Motor neuron (in vitro differentiated cells): Measurements from ENCODE around the gene ADRA2B. TPM values are rescaled to one million over a fixed set of nuclear protein-coding genes. Genes with fewer than 3 reads are reported as not detected.
"Not testable (repeated sequence)": the region's sequence is repeated elsewhere in the genome, so short reads cannot be mapped to it uniquely, and the experiment has no call there.

Experiments
- ATAC-seq, 8 experiments: fragments of 200-7000 bp; cut with Tn5 transposase; replicated peaks in 6 of 8; 2 replicates each; pipeline ENCODE4 v1.8.0; 2021; ENCODE audit warnings: mild to moderate bottlenecking in 8 of 8, moderate library complexity in 8 of 8
- H3K27ac ChIP-seq, 2 donors: fragments of 250-450 bp; sonication (Bioruptor Pico); 2 replicates each; pipeline ENCODE4 v1.9.0; 2021; ENCODE audit warnings: antibody characterized with exemption in 2 of 2, mild to moderate bottlenecking in 2 of 2, moderate library complexity in 1 of 2
- H3K4me1 ChIP-seq, 2 donors: fragments of 250-450 bp; sonication (Bioruptor Pico); replicated peaks in 1 of 2; 2 replicates each; pipeline ENCODE4 v1.6.1; 2021; ENCODE audit warnings: antibody characterized with exemption in 2 of 2, mild to moderate bottlenecking in 2 of 2, moderate library complexity in 1 of 2
- H3K4me3 ChIP-seq, 5 donors: fragments of 250-450 bp; sonication (Bioruptor Pico); 2 replicates each; pipeline ENCODE4 v1.9.0; 2021; ENCODE audit warnings: antibody characterized with exemption in 5 of 5, mild to moderate bottlenecking in 5 of 5, moderate library complexity in 4 of 5
- whole genome bisulfite sequencing, 10 experiments: fragments of 450-650 bp; shearing (Covaris generic); methylation state at CpG; one replicate each; pipeline ENCODE4 v1.0.0; 2022; 5-methylcytosine and 5-hydroxymethylcytosine counted together
- in situ Hi-C, 9 experiments: fragments of 400-800 bp; cut with MboI; loops; one replicate each; pipeline ENCODE4 v1.15.0; 2021; ENCODE audit warnings: low sequenced_read_pairs in 9 of 9, low pct_unique_long_range_greater_than_20kb in 2 of 9; ENCODE audit not compliant: unreplicated experiment in 9 of 9
- total RNA-seq, 8 experiments: library from RNA; unstranded; fragments of 300-600 nt; gene quantifications; 2 replicates each; pipeline versions ENCODE4 v1.2.3 to v1.2.4, GENCODE V29; 2022

Gene ADRA2B
- total RNA-seq, 8 experiments from 2014 or later, result 0.09 to 0.81 (median 0.20) TPM; not detected in 1

DNA sequence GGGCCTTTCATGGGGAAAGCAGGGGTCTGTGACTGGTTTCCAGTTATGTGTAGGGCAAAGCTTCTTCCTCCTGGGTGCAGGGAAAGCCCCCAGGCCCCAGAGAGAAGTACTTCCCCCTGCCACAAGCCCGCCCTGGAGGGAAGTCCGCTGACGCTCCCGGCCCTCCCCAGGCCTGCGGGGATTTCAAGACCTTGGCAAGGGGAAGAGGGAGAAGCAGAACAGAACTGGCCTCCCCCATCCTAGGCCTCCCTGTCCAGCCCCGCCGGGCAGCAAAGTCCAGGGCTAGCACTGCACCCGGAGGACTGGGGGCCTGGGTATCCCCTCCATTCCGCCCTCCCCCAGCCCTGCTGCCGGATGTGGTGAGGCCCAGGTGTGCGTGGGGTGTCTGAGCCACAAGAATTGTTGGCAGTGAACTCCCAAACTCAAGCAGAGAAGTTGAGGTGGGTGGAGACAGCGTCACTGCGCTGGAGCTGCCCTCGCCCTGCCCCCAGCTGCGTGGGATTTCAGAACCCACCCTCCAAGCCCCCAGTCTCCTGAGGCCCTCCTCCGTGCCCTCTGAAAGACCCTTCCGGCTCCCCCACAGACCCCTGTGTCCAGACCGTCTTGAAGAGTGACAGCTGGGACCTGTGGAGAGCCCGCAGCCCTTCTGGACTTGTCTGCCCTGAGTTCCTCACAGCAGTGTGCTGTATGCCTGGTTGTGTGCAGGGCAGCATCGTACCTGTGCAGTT lies 29.9 kb upstream of the ADRA2B start:
- in situ Hi-C loops, result no loop called here
- Histone ChIP-seq H3K27ac (no peak overlapping the region), H3K4me1 (peaks cover 32 to 51% of the 10 kb centered on the region in 2 donors), H3K4me3 (no peak overlapping the region)
- no CpG with 5 or more reads among the region's 20 CpGs for WGBS, 10 experiments
- ATAC-seq, result no peak

DNA sequence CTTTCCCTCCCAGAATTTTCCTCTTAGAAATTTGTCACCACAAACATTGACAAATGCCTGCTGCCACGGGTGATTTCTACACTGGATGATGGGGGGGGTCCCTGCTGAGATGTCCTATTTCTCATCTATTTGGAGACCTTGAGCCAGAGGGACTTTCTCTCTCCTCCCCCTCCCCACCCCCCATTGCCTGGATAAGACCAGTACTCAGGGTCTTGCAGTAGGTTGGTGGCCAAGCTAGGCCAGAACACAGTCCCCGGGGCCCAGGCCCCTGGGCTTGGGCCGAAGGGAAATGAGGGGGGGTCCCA lies 29.4 kb upstream of the ADRA2B start:
- in situ Hi-C loops, result no loop called here
- ATAC-seq, result no peak
- H3K4me3 ChIP-seq, result no peak overlapping the region
- H3K4me1 ChIP-seq, result peaks cover 32 to 51% of the 10 kb centered on the region in 2 donors
- WGBS, 10 experiments, result 20 to 50% methylated on average over 1 to 2 of the region's 3 CpGs; no CpG with 5 or more reads in 8 of the 10 experiments
- H3K27ac ChIP-seq, result no peak overlapping the region

DNA sequence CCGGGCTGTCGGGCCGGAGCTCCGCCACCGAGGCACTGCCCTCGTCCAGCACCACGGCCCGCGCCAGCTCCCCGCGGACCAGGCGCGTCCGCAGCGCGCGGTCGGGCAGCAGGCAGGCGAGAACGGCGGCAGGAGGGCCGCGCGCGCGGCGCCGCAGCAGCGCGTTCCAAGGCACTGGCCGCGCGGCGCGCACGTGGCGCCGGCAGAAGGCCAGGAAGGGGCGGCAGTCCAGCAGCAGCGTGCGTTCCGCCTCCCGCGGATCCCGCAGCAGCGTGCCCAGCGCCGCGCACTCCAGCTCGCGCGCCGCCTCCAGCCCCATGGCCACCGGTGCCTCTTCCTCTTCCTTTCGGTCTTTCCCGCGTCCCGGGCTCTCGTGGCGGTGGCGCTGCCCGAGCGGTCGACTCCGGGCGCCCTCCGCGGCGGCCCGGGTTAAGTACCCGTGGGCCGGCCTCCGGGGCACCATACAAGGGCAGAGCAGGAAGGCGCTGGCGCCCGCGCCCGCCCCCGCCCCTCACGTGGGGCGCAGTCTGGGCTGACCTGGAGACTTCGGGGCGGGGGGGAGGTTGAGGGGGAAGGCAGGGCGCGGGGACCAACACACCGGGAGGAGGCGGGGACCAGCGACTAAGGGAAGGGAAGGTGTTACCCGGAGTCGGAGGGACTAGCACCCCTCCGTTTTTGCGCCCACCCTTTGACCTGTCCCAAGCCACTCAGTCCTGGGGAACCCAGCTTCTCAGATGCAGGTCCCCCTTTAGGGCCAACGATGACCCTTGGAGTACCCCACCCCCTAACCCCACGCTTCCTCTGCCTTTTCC lies 28.9 kb upstream of the ADRA2B start, which contains the start of gene DUSP2:
Gene DUSP2, minus strand, starts transcription at position 405 of the 812 bp plus-strand sequence. Its CDS starts 86 bp downstream, at position 319.
- peak; percentile 3 to 88 (median 13) for ATAC-seq
- in situ Hi-C loops, result no loop called here
- Histone ChIP-seq H3K4me1 (peaks cover 32 to 51% of the 10 kb centered on the region in 2 donors), H3K27ac (no peak within 1 kb of the TSS), H3K4me3 (peak within 1 kb of the TSS; percentile 10 to 29 (median 23))
- WGBS, 10 experiments, result 0 to 100% (median 5%) methylated on average over 1 to 39 of the region's 94 CpGs; no CpG with 5 or more reads in 6 of the 10 experiments

DNA sequence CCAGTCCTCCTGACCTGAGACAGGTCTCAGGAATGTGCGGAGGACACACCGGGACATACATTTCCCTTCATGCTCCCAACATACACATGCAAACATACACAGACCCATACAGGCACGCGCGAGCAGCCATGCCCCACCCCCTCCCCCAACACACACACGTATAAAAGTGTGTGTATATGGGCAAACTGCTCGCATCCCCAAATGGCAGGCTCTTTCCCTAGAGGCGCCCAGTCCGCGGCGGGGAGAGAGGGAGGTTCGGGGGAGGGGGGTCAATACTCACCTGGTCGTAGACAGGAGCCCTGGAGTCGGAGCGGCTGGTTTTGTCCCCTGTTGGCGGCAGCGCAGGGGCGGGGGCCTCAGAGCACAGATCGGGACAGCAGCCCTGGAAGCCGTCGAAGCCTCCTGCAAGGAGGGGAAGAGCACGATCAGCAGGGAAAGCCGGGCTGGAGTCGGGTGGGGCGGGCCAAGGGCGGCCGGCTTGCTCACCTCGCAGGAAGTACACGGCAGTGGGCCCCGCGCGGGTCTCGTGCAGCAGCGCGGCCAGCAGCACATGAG lies 28.2 kb upstream of the ADRA2B start:
- peak overlapping the region; percentile 10 to 29 (median 23) for H3K4me3 ChIP-seq
- ATAC-seq, result no peak
- 0 to 76% methylated on average over 3 to 4 of the region's 35 CpGs; no CpG with 5 or more reads in 8 of the 10 experiments for WGBS, 10 experiments
- in situ Hi-C loops, result no loop called here
- no peak overlapping the region for H3K27ac ChIP-seq
- peaks cover 32 to 51% of the 10 kb centered on the region in 2 donors for H3K4me1 ChIP-seq

DNA sequence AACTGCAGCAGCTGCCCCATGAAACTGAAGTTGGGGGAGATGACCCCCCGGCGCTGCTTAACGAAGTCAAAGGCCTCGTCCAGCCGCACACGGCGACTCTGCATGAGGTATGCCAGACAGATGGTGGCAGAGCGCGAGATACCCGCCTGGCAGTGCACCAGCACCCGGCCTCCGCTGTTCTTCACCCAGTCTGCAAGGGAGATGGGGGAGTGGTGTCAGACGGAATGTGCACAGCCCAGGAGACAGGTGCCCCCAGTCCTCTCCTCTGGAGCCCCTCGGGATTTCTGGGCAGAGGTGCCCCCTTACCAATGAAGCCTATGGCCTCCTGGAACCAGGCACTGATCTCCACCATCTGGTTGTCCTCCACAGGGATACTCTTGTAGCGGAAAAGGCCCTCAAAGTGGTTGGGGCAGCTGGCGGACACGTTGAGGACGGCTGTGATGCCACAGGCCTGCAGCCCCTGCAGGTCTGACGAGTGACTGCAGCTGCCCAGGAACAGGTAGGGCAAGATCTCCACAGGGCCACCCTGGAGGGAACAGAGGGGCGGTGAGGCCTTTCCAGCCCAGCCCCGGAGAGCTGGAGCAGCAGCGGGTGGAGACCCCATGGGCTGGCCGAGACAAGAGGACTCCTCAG lies 27.6 kb upstream of the ADRA2B start:
- H3K4me1 ChIP-seq, result peaks cover 27 to 46% of the 10 kb centered on the region in 2 donors
- no peak overlapping the region for H3K27ac ChIP-seq
- H3K4me3 ChIP-seq, result no peak overlapping the region
- 90 to 100% (median 95%) methylated on average over 2 to 11 of the region's 23 CpGs; no CpG with 5 or more reads in 6 of the 10 experiments for WGBS, 10 experiments
- in situ Hi-C loops, result no loop called here
- peak in 1 of 8 experiments; percentile 4 for ATAC-seq

DNA sequence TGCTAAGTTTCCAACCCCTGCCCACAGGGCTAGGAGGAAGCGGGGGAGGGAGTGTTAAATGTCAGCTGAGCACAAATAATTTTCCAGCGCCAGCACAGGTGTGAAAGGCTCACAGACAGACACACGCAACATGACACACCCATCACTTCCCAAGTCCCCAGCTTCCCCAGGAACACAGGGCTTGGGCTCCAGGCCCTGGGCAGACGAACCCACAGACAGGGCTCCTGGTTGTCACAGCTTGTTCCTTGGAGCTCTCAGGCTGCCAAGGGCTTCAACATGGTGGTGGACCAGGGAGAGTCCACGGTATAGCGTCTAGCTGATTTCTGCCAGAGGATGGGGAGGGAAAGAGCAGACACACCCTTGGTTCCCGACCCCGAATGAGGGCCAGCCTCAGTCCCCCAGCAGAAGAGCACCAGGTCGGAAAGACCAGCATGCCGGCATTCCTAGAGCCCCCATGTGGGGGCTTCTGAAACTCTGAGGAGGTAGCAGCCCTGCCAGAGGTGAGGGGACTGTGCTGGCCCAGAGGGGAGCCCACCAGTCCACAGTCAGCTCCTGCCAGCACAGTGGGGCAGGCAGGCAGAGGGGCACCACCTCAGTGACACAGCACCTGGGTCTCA lies 27.0 kb upstream of the ADRA2B start:
- H3K27ac ChIP-seq, result no peak overlapping the region
- WGBS, 10 experiments, result 40 to 96% (median 93%) methylated on average over 1 to 5 of the region's 10 CpGs; no CpG with 5 or more reads in 4 of the 10 experiments
- in situ Hi-C loops, result no loop called here
- no peak overlapping the region for H3K4me3 ChIP-seq
- no peak for ATAC-seq
- H3K4me1 ChIP-seq, result peaks cover 21 to 40% of the 10 kb centered on the region in 2 donors

DNA sequence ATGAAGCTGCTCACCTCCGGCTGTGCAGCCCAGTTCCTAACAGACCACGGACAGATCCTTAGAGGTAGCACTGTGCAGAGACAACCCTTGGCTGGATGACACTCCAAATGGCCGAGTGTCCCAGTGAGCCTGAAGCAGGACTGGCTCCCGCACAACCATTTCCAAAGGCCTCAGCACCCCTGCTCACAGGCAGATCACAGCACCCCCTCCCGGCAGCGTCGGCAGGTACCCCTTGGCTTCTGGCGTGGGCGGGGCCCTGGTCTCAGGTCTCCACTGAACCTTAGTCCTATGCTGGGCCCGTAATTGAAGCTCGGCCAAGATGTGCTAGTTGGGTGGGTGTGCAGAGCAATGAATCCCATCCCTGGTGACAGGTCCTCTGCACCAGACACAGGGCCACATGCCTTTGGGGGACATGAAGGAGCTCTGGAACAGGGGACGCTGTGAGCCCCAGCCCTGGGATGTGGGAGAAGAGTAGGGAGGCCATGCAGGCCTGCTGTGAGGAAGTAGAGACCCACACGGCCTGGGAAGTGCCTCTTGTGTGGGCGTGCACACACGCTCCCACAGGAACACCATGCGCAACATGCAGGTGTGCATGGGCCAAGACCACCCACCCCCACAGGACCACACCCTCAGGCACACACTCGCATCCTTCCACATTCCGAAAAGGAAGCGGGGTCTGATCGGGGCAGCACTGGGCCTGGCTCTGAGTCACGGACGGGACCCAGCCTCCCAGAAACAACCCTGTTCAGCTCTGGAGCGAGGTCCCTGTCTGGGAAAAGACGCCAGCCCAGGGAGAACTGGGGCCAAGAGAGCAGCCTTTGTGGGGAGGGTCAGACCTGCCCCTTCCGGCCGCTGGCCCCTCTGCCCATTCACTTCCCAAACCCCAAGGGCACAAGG lies 26.1 kb upstream of the ADRA2B start:
- no peak for ATAC-seq
- H3K27ac ChIP-seq, result no peak overlapping the region
- no peak overlapping the region for H3K4me3 ChIP-seq
- H3K4me1 ChIP-seq, result peaks cover 12 to 31% of the 10 kb centered on the region in 2 donors
- WGBS, 10 experiments, result 60 to 95% (median 88%) methylated on average over 1 to 4 of the region's 26 CpGs; no CpG with 5 or more reads in 4 of the 10 experiments
- in situ Hi-C loops, result no loop called here

DNA sequence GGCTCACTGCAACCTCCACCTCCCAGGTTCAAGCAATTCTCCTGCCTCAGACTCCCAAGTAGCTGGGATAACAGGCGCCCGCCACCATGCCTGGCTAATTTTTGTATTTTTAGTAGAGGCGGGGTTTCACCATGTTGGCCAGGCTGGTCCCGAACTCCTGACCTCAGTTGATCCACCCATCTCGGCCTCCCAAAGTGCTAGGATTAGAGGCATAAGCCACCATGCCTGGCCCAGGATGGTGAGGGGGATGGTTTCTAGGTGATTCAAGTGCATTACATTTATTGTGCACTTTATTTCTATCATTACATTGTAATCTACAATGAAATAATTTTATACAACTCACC lies 25.2 kb upstream of the ADRA2B start:
- H3K4me3 ChIP-seq, in situ Hi-C loops, ATAC-seq, H3K27ac ChIP-seq: not testable (repeated sequence)
- H3K4me1 ChIP-seq, result peaks cover 12 to 22% of the 10 kb centered on the region in 2 donors
- 93 to 100% (median 100%) methylated on average over 1 to 3 of the region's 5 CpGs; no CpG with 5 or more reads in 7 of the 10 experiments for WGBS, 10 experiments

DNA sequence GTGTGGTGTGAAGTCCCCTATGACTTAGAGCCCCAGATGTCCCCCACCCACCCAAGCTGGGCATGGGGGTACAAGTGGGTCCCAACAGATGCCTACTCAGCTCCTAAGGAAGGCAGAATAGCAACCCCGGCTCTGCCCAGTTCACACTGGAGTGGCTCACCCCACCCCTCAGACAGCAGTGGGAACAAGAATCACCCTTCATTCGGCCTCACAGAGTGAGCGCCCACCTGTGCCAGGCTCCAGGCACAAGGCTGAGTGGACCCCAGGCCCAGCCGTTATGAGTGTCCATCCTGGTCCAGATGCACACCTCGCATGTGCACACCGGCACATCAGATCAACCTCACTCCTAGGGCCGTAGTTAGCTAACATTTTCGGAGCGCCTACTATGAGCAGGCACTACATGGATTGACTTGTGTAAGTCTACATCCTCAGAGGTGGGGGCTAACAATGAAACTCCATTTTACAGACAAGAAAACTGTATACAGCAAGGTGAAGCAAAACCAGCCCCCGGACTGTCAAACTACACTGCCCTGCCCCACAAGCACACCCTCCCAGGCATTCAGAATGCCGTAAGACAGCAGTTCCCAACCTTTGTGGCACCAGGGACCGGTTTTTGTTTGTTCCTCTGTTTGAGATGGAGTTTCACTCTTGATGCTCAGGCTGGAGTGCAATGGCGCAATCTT lies 24.7 kb upstream of the ADRA2B start:
- H3K4me1 ChIP-seq, result peaks cover 9 to 17% of the 10 kb centered on the region in 2 donors
- WGBS, 10 experiments, result 40 to 100% (median 98%) methylated on average over 1 to 4 of the region's 13 CpGs; no CpG with 5 or more reads in 4 of the 10 experiments
- no peak overlapping the region for H3K4me3 ChIP-seq
- in situ Hi-C loops, result no loop called here
- H3K27ac ChIP-seq, result no peak overlapping the region
- no peak for ATAC-seq

DNA sequence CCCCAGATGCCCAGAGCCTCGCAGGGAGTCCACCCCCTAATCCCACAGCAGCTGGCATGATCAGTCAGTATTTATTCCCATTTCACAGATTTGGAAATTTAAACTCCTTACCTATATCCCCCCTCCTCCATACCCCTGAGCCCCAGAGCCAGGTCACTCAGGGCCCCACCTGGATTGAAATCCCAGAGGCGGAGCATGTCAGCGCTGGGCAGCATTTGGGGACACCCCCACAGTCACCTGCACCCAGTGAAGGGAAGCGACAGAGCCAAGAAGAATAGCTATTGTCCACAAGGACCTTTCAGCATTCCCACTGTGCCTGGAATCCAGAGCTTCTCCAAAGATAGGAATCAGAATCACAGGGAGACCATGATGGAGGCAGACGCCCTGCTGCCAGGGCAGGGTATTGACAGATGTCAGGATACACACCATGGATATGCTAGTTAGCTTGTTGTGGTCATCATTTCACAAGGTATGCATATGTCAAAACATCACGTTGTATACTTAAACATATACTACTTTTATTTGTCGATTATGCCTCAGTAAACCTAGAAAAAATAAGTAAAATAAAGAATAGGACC lies 22.9 kb upstream of the ADRA2B start:
- WGBS, 10 experiments, result 49 to 81% (median 60%) methylated on average over 2 to 6 of the region's 7 CpGs; no CpG with 5 or more reads in 2 of the 10 experiments
- Histone ChIP-seq H3K27ac (no peak overlapping the region), H3K4me1 (no peaks in the 10 kb centered on the region), H3K4me3 (no peak overlapping the region)
- in situ Hi-C loops, result no loop called here
- ATAC-seq, result no peak
